Stimulated activated naive CD4-positive, alpha-beta T cell treated with Interleukin-2 at 50 U/mL for 16 hours (primary cell): ENCODE results near the gene TAMALIN.

ENCODE experiments used
- DNase-seq: peaks from one replicate; lab custom pipeline; 2025; lab: John Stamatoyannopoulos, UW

The TAMALIN gene

GRCh38 chr12:52014567-52015530 is 8.1 kb downstream of the TAMALIN start:
- DNase-seq: no peak

GRCh38 chr12:52015532-52016041 is 8.8 kb downstream of the TAMALIN start:
- DNase-seq: no peak

GRCh38 chr12:52018433-52019112 is 11.8 kb downstream of the TAMALIN start:
- no peak for DNase-seq

GRCh38 chr12:52019113-52019770 is 12.5 kb downstream of the TAMALIN start:
- no peak for DNase-seq

GRCh38 chr12:52020539-52021336 is 14.0 kb downstream of the TAMALIN start:
- DNase-seq: peak; percentile 40

- peak; percentile 29 for DNase-seq
Observed at GRCh38 chr12:52022841-52023181, 16.1 kb downstream of the TAMALIN start.

- DNase-seq: peak; percentile 91
Observed at GRCh38 chr12:52023182-52023975, 16.6 kb downstream of the TAMALIN start.

GRCh38 chr12:52023976-52024688 is 17.4 kb downstream of the TAMALIN start:
- peak; percentile 30 for DNase-seq

- peak; percentile 19 for DNase-seq
Observed at GRCh38 chr12:52024845-52025230, 18.1 kb downstream of the TAMALIN start.

- DNase-seq: no peak
Observed at GRCh38 chr12:52026263-52026662, 19.5 kb downstream of the TAMALIN start.

- DNase-seq: no peak
Observed at GRCh38 chr12:52027085-52027843, 20.5 kb downstream of the TAMALIN start.

- DNase-seq: no peak
Observed at GRCh38 chr12:52029685-52030084, 22.9 kb downstream of the TAMALIN start.

GRCh38 chr12:52032446-52032803 is 25.7 kb downstream of the TAMALIN start:
- no peak for DNase-seq

GRCh38 chr12:52032804-52033445 is 26.2 kb downstream of the TAMALIN start:
- peak; percentile 89 for DNase-seq

- no peak for DNase-seq
Observed at GRCh38 chr12:52033446-52034140, 26.8 kb downstream of the TAMALIN start.

- DNase-seq: no peak
Observed at GRCh38 chr12:52035190-52035589, 28.4 kb downstream of the TAMALIN start.

GRCh38 chr12:52035926-52036325 is 29.2 kb downstream of the TAMALIN start:
- no peak for DNase-seq

- DNase-seq: peak; percentile 72
Observed at GRCh38 chr12:52036587-52037171, 29.9 kb downstream of the TAMALIN start.
